BE2C (cell line): Measurements from ENCODE around the gene BAX.

ENCODE experiments used
- DNase-seq: peaks from one replicate; pipeline ENCODE4 v3.0.0-alpha.2; 2020
- H3K27me3 ChIP-seq: fragments of 250-450 bp; sonication (Bioruptor Pico); 2 replicates; pipeline ENCODE4 v1.5.1; 2020; ENCODE audit warnings: mild to moderate bottlenecking
- H3K36me3 ChIP-seq: fragments of 250-450 bp; sonication (Bioruptor Pico); 2 replicates; pipeline ENCODE4 v1.5.1; 2020; ENCODE audit warnings: mild to moderate bottlenecking
- H3K4me1 ChIP-seq: fragments of 250-450 bp; sonication (Bioruptor Pico); 2 replicates; pipeline ENCODE4 v1.5.1; 2020
- H3K4me3 ChIP-seq: 2 replicates; pipeline ENCODE4 v1.5.1; 2011; ENCODE audit warnings: low read depth, low read length
- H3K9me3 ChIP-seq: fragments of 250-450 bp; sonication (Bioruptor Pico); 2 replicates; pipeline ENCODE4 v1.5.1; 2020
- TF ChIP-seq, protein P1 (sequence below): IDR thresholded peaks from 2 replicates; pipeline ENCODE4 v1.5.1; 2012; ENCODE audit warnings: mild to moderate bottlenecking, low read depth, low read length

BAX gene

DNA sequence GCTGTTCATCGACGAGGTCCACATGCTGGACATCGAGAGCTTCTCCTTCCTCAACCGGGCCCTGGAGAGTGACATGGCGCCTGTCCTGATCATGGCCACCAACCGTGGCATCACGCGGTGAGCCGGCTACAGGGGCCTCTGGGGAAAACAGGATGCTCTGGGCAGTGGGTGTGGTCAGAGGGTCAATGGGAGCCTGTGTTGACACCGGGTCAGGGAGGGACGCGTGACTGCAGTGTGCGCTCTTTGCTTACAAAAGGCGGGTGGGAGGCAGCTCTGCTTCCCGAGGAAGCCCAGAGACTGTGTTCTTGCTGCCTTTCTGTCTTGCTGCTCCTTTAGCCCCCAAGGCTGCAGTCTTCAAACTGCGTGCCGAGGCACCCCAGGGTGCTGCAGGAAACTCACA, 56.5 kb downstream of the BAX start:
- H3K27me3 ChIP-seq = no peaks in the 10 kb centered on the region
- DNase-seq = no peak
- no peaks in the 10 kb centered on the region for H3K9me3 ChIP-seq
- H3K4me3 ChIP-seq = no peak overlapping the region
- TF ChIP-seq, protein P1, sequence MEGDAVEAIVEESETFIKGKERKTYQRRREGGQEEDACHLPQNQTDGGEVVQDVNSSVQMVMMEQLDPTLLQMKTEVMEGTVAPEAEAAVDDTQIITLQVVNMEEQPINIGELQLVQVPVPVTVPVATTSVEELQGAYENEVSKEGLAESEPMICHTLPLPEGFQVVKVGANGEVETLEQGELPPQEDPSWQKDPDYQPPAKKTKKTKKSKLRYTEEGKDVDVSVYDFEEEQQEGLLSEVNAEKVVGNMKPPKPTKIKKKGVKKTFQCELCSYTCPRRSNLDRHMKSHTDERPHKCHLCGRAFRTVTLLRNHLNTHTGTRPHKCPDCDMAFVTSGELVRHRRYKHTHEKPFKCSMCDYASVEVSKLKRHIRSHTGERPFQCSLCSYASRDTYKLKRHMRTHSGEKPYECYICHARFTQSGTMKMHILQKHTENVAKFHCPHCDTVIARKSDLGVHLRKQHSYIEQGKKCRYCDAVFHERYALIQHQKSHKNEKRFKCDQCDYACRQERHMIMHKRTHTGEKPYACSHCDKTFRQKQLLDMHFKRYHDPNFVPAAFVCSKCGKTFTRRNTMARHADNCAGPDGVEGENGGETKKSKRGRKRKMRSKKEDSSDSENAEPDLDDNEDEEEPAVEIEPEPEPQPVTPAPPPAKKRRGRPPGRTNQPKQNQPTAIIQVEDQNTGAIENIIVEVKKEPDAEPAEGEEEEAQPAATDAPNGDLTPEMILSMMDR = no peak
- H3K36me3 ChIP-seq = peaks cover 66% of the 10 kb centered on the region
- H3K4me1 ChIP-seq = no peaks in the 10 kb centered on the region
